HCT116 (cell line): ENCODE results near the gene UNC5C. TPM values are rescaled to one million over a fixed set of nuclear protein-coding genes. Genes with fewer than 3 reads are reported as not detected.

ENCODE experiments used
- ATAC-seq: fragments of 200-7000 bp; cut with Tn5 transposase; 2 replicates; pipeline ENCODE4 v1.9.1; 2020; ENCODE audit warnings: mild to moderate bottlenecking, moderate library complexity
- BruUV-seq: library from RNA; stranded (reverse); fragments of 400-500 nt; replicated peaks from 2 replicates; lab custom pipeline; 2021; lab: Mats Ljungman, UMichigan
- CTCF ChIA-PET: fragments of 300-600 bp; sonication (Branson Sonifier 250); formaldehyde crosslinking; loops from one replicate; lab custom pipeline; 2021; ENCODE audit warnings: antibody characterized with exemption; lab: Charles Lee
- POLR2A ChIA-PET: fragments of 300-600, 350-600 bp; sonication (Branson Sonifier 250); formaldehyde crosslinking; loops from one replicate; lab custom pipeline; 2021; ENCODE audit warnings: antibody characterized with exemption; lab: Charles Lee
- RAD21 ChIA-PET, 2 experiments: fragments of 300-600 bp; sonication (Branson Sonifier 250); formaldehyde crosslinking; loops; one replicate each; lab custom pipeline; 2023; ENCODE audit warnings: low total read pairs in 2 of 2; ENCODE audit not compliant: uncharacterized antibody in 2 of 2, unreplicated experiment in 2 of 2, low non-redundant PET in 1 of 2; lab: Charles Lee
- DNase-seq: peaks from one replicate; pipeline ENCODE4 v3.0.0-alpha.2; 2010; ENCODE audit warnings: low read depth, low spot score
- H2AFZ ChIP-seq: fragments of 200-600 bp; shearing (Covaris generic), sonication (generic); 2 replicates; pipeline ENCODE4 v1.6.1; 2017; ENCODE audit warnings: low read depth, mixed run types, mixed read lengths, antibody characterized with exemption, low read length; ENCODE audit not compliant: poor library complexity, severe bottlenecking
- H3K27ac ChIP-seq: 2 replicates; pipeline ENCODE4 v1.5.1; 2012; ENCODE audit warnings: low read depth, low read length
- H3K27me3 ChIP-seq: fragments of 200-600 bp; sonication (generic); 2 replicates; pipeline ENCODE4 v1.6.1; 2016; ENCODE audit warnings: mixed run types, low read length, mixed read lengths; ENCODE audit not compliant: insufficient read depth
- H3K36me3 ChIP-seq, 2 experiments: fragments of 200-500 bp in 1 of 2; fragments of 200-600 bp in 1 of 2; sonication (Bioruptor generic) in 1 of 2; sonication (generic) in 1 of 2; 2 replicates each; pipeline versions ENCODE4 v1.5.1 to v1.6.1; 2014 to 2016; ENCODE audit warnings: low read length in 2 of 2, inconsistent platforms in 1 of 2, mixed read lengths in 1 of 2, mixed run types in 1 of 2; ENCODE audit not compliant: insufficient read depth in 2 of 2, control insufficient read depth in 1 of 2
- H3K4me1 ChIP-seq, 2 experiments: fragments of 200-600 bp in 1 of 2; sonication (generic) in 1 of 2; 2 replicates each; pipeline versions ENCODE4 v1.5.1 to v1.6.1; 2012 to 2017; ENCODE audit warnings: low read length in 2 of 2, inconsistent platforms in 1 of 2, mild to moderate bottlenecking in 1 of 2, mixed read lengths in 1 of 2, mixed run types in 1 of 2, moderate library complexity in 1 of 2; ENCODE audit not compliant: insufficient read depth in 2 of 2, control insufficient read depth in 1 of 2
- H3K4me2 ChIP-seq: fragments of 200-600 bp; sonication (generic); 2 replicates; pipeline ENCODE4 v1.6.1; 2017; ENCODE audit warnings: mixed run types, low read length, mixed read lengths
- H3K4me3 ChIP-seq, 2 experiments: fragments of 200-600 bp in 1 of 2; sonication (generic) in 1 of 2; replicated peaks in 1 of 2; 2 replicates each; pipeline ENCODE4 v1.5.1; 2011 to 2016; ENCODE audit warnings: low read length in 2 of 2, control low read depth in 1 of 2, low read depth in 1 of 2, mild to moderate bottlenecking in 1 of 2, mixed read lengths in 1 of 2, mixed run types in 1 of 2
- H3K79me2 ChIP-seq: fragments of 200-600 bp; sonication (generic); 2 replicates; pipeline ENCODE4 v1.6.1; 2017; ENCODE audit warnings: mild to moderate bottlenecking, mixed run types, low read length, moderate library complexity, mixed read lengths; ENCODE audit not compliant: insufficient read depth
- H3K9ac ChIP-seq: fragments of 200-600 bp; sonication (generic); 2 replicates; pipeline ENCODE4 v1.6.1; 2016; ENCODE audit warnings: low read length, mixed read lengths
- H3K9me2 ChIP-seq: fragments of 200-600 bp; sonication (generic), shearing (Covaris generic); 2 replicates; pipeline ENCODE4 v1.6.1; 2017; ENCODE audit warnings: mixed run types, mild to moderate bottlenecking, moderate library complexity; ENCODE audit not compliant: insufficient read depth
- H3K9me3 ChIP-seq, 2 experiments: fragments of 200-500 bp in 1 of 2; fragments of 200-600 bp in 1 of 2; sonication (Bioruptor generic) in 1 of 2; sonication (generic) in 1 of 2; 2 replicates each; pipeline ENCODE4 v1.6.1; 2014 to 2017; ENCODE audit warnings: low read length in 2 of 2, mixed read lengths in 2 of 2, inconsistent platforms in 1 of 2, low read depth in 1 of 2, mild to moderate bottlenecking in 1 of 2, mixed run types in 1 of 2, moderate library complexity in 1 of 2; ENCODE audit not compliant: control insufficient read depth in 1 of 2, insufficient read depth in 1 of 2
- H4K20me1 ChIP-seq: fragments of 200-600 bp; sonication (generic), shearing (Covaris generic); 2 replicates; pipeline ENCODE4 v1.6.1; 2017; ENCODE audit warnings: mixed run types, mild to moderate bottlenecking, moderate library complexity; ENCODE audit not compliant: insufficient read depth
- CBX3 ChIP-seq: IDR thresholded peaks from 2 replicates; pipeline ENCODE4 v1.6.1; 2012; ENCODE audit warnings: low read depth
- POLR2A ChIP-seq: IDR thresholded peaks from 2 replicates; pipeline ENCODE4 v1.7.0; 2011; ENCODE audit warnings: borderline replicate concordance; ENCODE audit not compliant: insufficient read depth, insufficient read length; ENCODE audit errors: extremely low read depth
- RAD21 ChIP-seq: IDR thresholded peaks from 2 replicates; pipeline ENCODE4 v1.6.1; 2012; ENCODE audit warnings: low read depth, mild to moderate bottlenecking
- SRF ChIP-seq: IDR thresholded peaks from 2 replicates; pipeline ENCODE4 v1.6.1; 2012; ENCODE audit warnings: low read depth
- ZNF274 ChIP-seq: fragments of 200-500 bp; sonication (Bioruptor generic); IDR thresholded peaks from 2 replicates; pipeline ENCODE4 v1.6.1; 2014; ENCODE audit warnings: mild to moderate bottlenecking, low read depth, low read length, inconsistent platforms
- intact Hi-C: fragments of 100-400 bp; cut with micrococcal nuclease; formaldehyde crosslinking; loops from 2 replicates; pipeline ENCODE4 v1.10.0; 2022
- total RNA-seq: library from RNA; stranded (reverse); gene quantifications from one replicate; pipeline ENCODE4 v1.2.1, GENCODE V29; 2021; ENCODE audit not compliant: unreplicated experiment

UNC5C gene
- total RNA-seq, 1 experiment from 2014 or later: not detected

DNA sequence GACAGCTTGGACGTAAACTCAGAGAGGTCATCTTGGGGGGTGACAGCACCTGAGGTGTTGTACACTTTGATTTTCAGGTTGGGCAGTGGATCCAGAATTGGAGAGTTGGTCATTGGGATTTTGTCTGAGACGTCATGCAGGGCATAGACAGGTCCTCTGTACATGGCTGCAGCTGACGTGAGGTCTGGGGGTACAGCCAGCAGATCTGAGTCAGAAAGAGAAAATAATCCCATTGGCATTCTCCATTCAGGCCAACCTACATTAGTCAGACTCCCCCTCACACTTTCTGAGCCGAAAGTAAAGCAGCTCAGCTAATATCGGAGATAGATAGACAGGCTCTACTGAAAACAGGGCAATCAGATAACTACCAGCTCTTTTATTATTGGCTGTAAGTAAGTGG, 329.7 kb downstream of the UNC5C start:
- ChIA-PET CTCF (no interaction called here), POLR2A (no interaction called here), RAD21 (no interaction called here)
- H4K20me1 ChIP-seq: no peaks in the 10 kb centered on the region
- H3K9me2 ChIP-seq: no peaks in the 10 kb centered on the region
- no peak overlapping the region for H3K27ac ChIP-seq
- no peak overlapping the region for H3K9ac ChIP-seq
- no peaks in the 10 kb centered on the region for H3K27me3 ChIP-seq
- no peaks in the 10 kb centered on the region for H3K4me1 ChIP-seq
- no peaks in the 10 kb centered on the region for H3K79me2 ChIP-seq
- intact Hi-C loops: no loop called here
- TF ChIP-seq CBX3: no peak
- no peak for TF ChIP-seq RAD21
- no peak for TF ChIP-seq POLR2A
- TF ChIP-seq SRF: no peak
- no peak overlapping the region for H3K4me2 ChIP-seq
- H2AFZ ChIP-seq: no peak overlapping the region
- no TSS peak for BruUV-seq
- H3K4me3 ChIP-seq: no peak overlapping the region
- ATAC-seq (no peak), DNase-seq (no peak)
- H3K36me3 ChIP-seq: no peaks in the 10 kb centered on the region
- H3K9me3 ChIP-seq: no peaks in the 10 kb centered on the region

DNA sequence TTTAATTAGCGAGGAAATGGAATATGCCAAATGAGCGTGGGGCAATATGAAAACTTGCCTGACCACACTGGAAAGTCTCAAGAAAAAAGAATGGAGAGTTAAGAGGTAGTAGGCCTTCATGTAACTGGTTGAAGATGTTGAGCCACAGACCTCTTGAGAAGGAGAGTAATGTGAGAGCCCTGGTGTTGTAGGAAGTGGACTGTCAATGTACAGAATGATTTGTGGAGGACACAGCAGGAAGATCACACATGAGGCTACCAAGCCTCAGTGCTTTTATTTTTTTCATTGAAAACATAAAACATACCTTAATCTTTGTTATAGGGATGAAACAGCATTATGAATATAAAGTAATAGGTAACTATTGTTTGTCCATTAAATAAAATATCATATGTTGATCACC, 331.6 kb downstream of the UNC5C start:
- H3K9me3 ChIP-seq: no peaks in the 10 kb centered on the region
- no peaks in the 10 kb centered on the region for H4K20me1 ChIP-seq
- POLR2A ChIA-PET: no interaction called here
- H2AFZ ChIP-seq: no peak overlapping the region
- RAD21 ChIA-PET: no interaction called here
- DNase-seq: no peak
- no TSS peak for BruUV-seq
- no peak overlapping the region for H3K27ac ChIP-seq
- no peak overlapping the region for H3K4me2 ChIP-seq
- H3K9me2 ChIP-seq: no peaks in the 10 kb centered on the region
- ATAC-seq: no peak
- no peaks in the 10 kb centered on the region for H3K27me3 ChIP-seq
- CTCF ChIA-PET: interaction anchor here (0.9 kb wide), 1 partner anchor 12 kb away, joined by 3 read pairs; no protein-coding TSS in a partner anchor
- no peak overlapping the region for H3K9ac ChIP-seq
- no peak for TF ChIP-seq ZNF274
- no peaks in the 10 kb centered on the region for H3K79me2 ChIP-seq
- no peak overlapping the region for H3K4me3 ChIP-seq
- intact Hi-C loops: no loop called here
- H3K4me1 ChIP-seq: no peaks in the 10 kb centered on the region
- H3K36me3 ChIP-seq: no peaks in the 10 kb centered on the region
